Measurements from ENCODE around the gene ZHX3.

DNA sequence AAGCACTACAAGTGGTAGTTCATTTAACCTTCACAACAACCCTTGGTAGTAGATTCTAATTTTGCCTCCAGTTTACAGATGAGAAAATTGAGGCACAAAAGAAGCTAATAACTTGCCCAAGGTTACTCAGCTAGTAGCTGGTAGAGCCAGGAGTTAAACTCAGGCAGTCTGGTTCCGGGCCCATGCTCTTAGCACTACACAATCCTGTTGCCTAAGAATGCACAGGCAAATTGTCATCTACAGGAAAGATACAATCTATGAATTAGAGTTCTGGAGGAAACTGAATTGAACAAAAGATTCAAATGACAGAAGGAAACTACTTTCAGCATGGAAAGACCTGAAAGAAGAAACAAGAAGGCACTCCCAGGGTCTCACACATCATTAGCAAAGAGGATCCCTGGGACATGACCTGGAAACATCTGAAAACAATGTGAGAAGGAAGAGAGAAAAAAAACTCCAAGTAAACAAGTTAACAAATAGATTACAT, 56.8 kb downstream of the ZHX3 start:
- TF ChIP-seq, protein P1, sequence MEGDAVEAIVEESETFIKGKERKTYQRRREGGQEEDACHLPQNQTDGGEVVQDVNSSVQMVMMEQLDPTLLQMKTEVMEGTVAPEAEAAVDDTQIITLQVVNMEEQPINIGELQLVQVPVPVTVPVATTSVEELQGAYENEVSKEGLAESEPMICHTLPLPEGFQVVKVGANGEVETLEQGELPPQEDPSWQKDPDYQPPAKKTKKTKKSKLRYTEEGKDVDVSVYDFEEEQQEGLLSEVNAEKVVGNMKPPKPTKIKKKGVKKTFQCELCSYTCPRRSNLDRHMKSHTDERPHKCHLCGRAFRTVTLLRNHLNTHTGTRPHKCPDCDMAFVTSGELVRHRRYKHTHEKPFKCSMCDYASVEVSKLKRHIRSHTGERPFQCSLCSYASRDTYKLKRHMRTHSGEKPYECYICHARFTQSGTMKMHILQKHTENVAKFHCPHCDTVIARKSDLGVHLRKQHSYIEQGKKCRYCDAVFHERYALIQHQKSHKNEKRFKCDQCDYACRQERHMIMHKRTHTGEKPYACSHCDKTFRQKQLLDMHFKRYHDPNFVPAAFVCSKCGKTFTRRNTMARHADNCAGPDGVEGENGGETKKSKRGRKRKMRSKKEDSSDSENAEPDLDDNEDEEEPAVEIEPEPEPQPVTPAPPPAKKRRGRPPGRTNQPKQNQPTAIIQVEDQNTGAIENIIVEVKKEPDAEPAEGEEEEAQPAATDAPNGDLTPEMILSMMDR (IDR thresholded peaks at IDR 0.05; ENCODE audit: low read depth, low read length, missing input control), result no peak
- TF ChIP-seq RAD21 (IDR thresholded peaks at IDR 0.05) (no peak), EGR1 (IDR thresholded peaks at IDR 0.05; ENCODE audit: low read depth in 2 of 2) (no peak), TAF1 (conservative IDR thresholded peaks at IDR 0.05) (no peak)
- TF ChIP-seq, protein P2, sequence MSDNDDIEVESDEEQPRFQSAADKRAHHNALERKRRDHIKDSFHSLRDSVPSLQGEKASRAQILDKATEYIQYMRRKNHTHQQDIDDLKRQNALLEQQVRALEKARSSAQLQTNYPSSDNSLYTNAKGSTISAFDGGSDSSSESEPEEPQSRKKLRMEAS (IDR thresholded peaks at IDR 0.05), result no peak
- TF ChIP-seq, protein P3, sequence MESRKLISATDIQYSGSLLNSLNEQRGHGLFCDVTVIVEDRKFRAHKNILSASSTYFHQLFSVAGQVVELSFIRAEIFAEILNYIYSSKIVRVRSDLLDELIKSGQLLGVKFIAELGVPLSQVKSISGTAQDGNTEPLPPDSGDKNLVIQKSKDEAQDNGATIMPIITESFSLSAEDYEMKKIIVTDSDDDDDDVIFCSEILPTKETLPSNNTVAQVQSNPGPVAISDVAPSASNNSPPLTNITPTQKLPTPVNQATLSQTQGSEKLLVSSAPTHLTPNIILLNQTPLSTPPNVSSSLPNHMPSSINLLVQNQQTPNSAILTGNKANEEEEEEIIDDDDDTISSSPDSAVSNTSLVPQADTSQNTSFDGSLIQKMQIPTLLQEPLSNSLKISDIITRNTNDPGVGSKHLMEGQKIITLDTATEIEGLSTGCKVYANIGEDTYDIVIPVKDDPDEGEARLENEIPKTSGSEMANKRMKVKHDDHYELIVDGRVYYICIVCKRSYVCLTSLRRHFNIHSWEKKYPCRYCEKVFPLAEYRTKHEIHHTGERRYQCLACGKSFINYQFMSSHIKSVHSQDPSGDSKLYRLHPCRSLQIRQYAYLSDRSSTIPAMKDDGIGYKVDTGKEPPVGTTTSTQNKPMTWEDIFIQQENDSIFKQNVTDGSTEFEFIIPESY (IDR thresholded peaks at IDR 0.05), result no peak
- TF ChIP-seq, protein P4, sequence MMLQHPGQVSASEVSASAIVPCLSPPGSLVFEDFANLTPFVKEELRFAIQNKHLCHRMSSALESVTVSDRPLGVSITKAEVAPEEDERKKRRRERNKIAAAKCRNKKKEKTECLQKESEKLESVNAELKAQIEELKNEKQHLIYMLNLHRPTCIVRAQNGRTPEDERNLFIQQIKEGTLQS (IDR thresholded peaks at IDR 0.05), result no peak

Data from liver (tissue), 3 donors.